Iris pigment epithelial cell (primary cell): ENCODE measurements around the gene DBNDD2.

ENCODE experiments used
- DNase-seq: peaks from one replicate; pipeline ENCODE4 v3.0.0-alpha.2; 2011; ENCODE audit warnings: low read depth

Gene DBNDD2

GRCh38 chr20:45387274-45387673, 20.8 kb upstream of the DBNDD2 start:
- DNase-seq: no peak

- no peak for DNase-seq
Measured at GRCh38 chr20:45390931-45391330, 17.2 kb upstream of the DBNDD2 start.

GRCh38 chr20:45391559-45391958, 16.5 kb upstream of the DBNDD2 start:
- DNase-seq: no peak

- no peak for DNase-seq
Measured at GRCh38 chr20:45392733-45393132, 15.4 kb upstream of the DBNDD2 start.

GRCh38 chr20:45394221-45395113, 13.6 kb upstream of the DBNDD2 start:
- no peak for DNase-seq

GRCh38 chr20:45395114-45395415, 13.0 kb upstream of the DBNDD2 start:
- DNase-seq: no peak

- DNase-seq: no peak
Measured at GRCh38 chr20:45399018-45399417, 9.1 kb upstream of the DBNDD2 start.

- DNase-seq: no peak
Measured at GRCh38 chr20:45400346-45401031, 7.6 kb upstream of the DBNDD2 start.

- peak; percentile 81 for DNase-seq
Measured at GRCh38 chr20:45402946-45403345, 5.1 kb upstream of the DBNDD2 start.

- no peak for DNase-seq
Measured at GRCh38 chr20:45404438-45404837, 3.7 kb upstream of the DBNDD2 start.

- no peak for DNase-seq
Measured at GRCh38 chr20:45405571-45406259, 2.4 kb upstream of the DBNDD2 start.

GRCh38 chr20:45406260-45407066, 1.6 kb upstream of the DBNDD2 start:
- no peak for DNase-seq

GRCh38 chr20:45407067-45407745, 883 bp upstream of the DBNDD2 start:
- peak; percentile 50 for DNase-seq

- DNase-seq: no peak
Measured at GRCh38 chr20:45408646-45409213, 641 bp downstream of the DBNDD2 start.

GRCh38 chr20:45409521-45410272, 1.6 kb downstream of the DBNDD2 start:
- no peak for DNase-seq

- no peak for DNase-seq
Measured at GRCh38 chr20:45410887-45411286, 2.8 kb downstream of the DBNDD2 start.

GRCh38 chr20:45412653-45413052, 4.6 kb downstream of the DBNDD2 start:
- no peak for DNase-seq

GRCh38 chr20:45413479-45413878, 5.4 kb downstream of the DBNDD2 start:
- DNase-seq: no peak

GRCh38 chr20:45415822-45416637, 7.9 kb downstream of the DBNDD2 start, which contains the start of gene PIGT:
PIGT (plus strand) TSS chr20:45416141; CDS start chr20:45416157, 16 bp downstream.
- peak; percentile 80 for DNase-seq
